BE2C (cell line): ENCODE measurements around the gene AGAP5.

Experiments used
- DNase-seq: peaks from one replicate; pipeline ENCODE4 v3.0.0-alpha.2; 2020
- H3K27me3 ChIP-seq: fragments of 250-450 bp; sonication (Bioruptor Pico); 2 replicates; pipeline ENCODE4 v1.5.1; 2020; ENCODE audit warnings: mild to moderate bottlenecking
- H3K36me3 ChIP-seq: fragments of 250-450 bp; sonication (Bioruptor Pico); 2 replicates; pipeline ENCODE4 v1.5.1; 2020; ENCODE audit warnings: mild to moderate bottlenecking
- H3K4me1 ChIP-seq: fragments of 250-450 bp; sonication (Bioruptor Pico); 2 replicates; pipeline ENCODE4 v1.5.1; 2020
- H3K4me3 ChIP-seq: 2 replicates; pipeline ENCODE4 v1.5.1; 2011; ENCODE audit warnings: low read depth, low read length
- H3K9me3 ChIP-seq: fragments of 250-450 bp; sonication (Bioruptor Pico); 2 replicates; pipeline ENCODE4 v1.5.1; 2020
- CTCF ChIP-seq: IDR thresholded peaks from 2 replicates; pipeline ENCODE4 v1.5.1; 2012; ENCODE audit warnings: mild to moderate bottlenecking, low read depth, low read length

The AGAP5 gene

GRCh38 chr10:73635781-73636180 lies 62.1 kb downstream of the AGAP5 start:
- H3K36me3 ChIP-seq = no peaks in the 10 kb centered on the region
- no peak for DNase-seq
- no peaks in the 10 kb centered on the region for H3K4me1 ChIP-seq
- H3K9me3 ChIP-seq = no peaks in the 10 kb centered on the region
- H3K27me3 ChIP-seq = no peaks in the 10 kb centered on the region
- no peak for TF ChIP-seq CTCF
- no peak overlapping the region for H3K4me3 ChIP-seq

GRCh38 chr10:73634421-73634820 lies 63.5 kb downstream of the AGAP5 start:
- Histone ChIP-seq H3K4me1 (no peaks in the 10 kb centered on the region), H3K4me3 (no peak overlapping the region), H3K9me3 (no peaks in the 10 kb centered on the region), H3K36me3 (no peaks in the 10 kb centered on the region), H3K27me3 (no peaks in the 10 kb centered on the region)
- TF ChIP-seq CTCF = no peak
- DNase-seq = no peak

GRCh38 chr10:73629165-73629564 lies 68.7 kb downstream of the AGAP5 start:
- Histone ChIP-seq H3K4me3 (no peak overlapping the region), H3K9me3 (no peaks in the 10 kb centered on the region), H3K4me1 (no peaks in the 10 kb centered on the region), H3K36me3 (no peaks in the 10 kb centered on the region), H3K27me3 (no peaks in the 10 kb centered on the region)
- no peak for TF ChIP-seq CTCF
- no peak for DNase-seq

- no peaks in the 10 kb centered on the region for H3K36me3 ChIP-seq
- no peaks in the 10 kb centered on the region for H3K27me3 ChIP-seq
- H3K4me1 ChIP-seq = no peaks in the 10 kb centered on the region
- no peak for DNase-seq
- TF ChIP-seq CTCF = no peak
- no peaks in the 10 kb centered on the region for H3K9me3 ChIP-seq
- H3K4me3 ChIP-seq = no peak overlapping the region
Measured at GRCh38 chr10:73628405-73628804, 69.5 kb downstream of the AGAP5 start.

- TF ChIP-seq CTCF = no peak
- Histone ChIP-seq H3K4me1 (no peaks in the 10 kb centered on the region), H3K9me3 (no peaks in the 10 kb centered on the region), H3K36me3 (no peaks in the 10 kb centered on the region), H3K27me3 (no peaks in the 10 kb centered on the region), H3K4me3 (no peak overlapping the region)
- DNase-seq = no peak
Measured at GRCh38 chr10:73627300-73627699, 70.6 kb downstream of the AGAP5 start.

- DNase-seq = peak; percentile 93
- Histone ChIP-seq H3K4me3 (peak overlapping the region; percentile 98), H3K4me1 (no peaks in the 10 kb centered on the region)
Measured at GRCh38 chr10:73625884-73626752, 71.8 kb downstream of the AGAP5 start.

More at GRCh38 chr10:73625884-73626752, 71.8 kb downstream of the AGAP5 start:
- Histone ChIP-seq H3K9me3 (no peaks in the 10 kb centered on the region), H3K36me3 (no peaks in the 10 kb centered on the region), H3K27me3 (no peaks in the 10 kb centered on the region)
- TF ChIP-seq CTCF = no peak
